Right atrium auricular region (tissue), 2 donors: Measurements from ENCODE around the gene RTBDN. TPM values are rescaled to one million over a fixed set of nuclear protein-coding genes. Genes with fewer than 3 reads are reported as not detected.

Experiments
- DNase-seq: peaks from one replicate; pipeline ENCODE4 v3.0.0-alpha.2; 2019; ENCODE audit warnings: low spot score
- H3K27ac ChIP-seq, 2 donors: fragments of 200-600 bp; sonication (generic); 1 replicate in 1 of 2; 2 replicates in 1 of 2; pipeline ENCODE4 v1.5.1; 2016 to 2019
- H3K27me3 ChIP-seq, 2 donors: fragments of 200-600 bp; sonication (generic); one replicate each; pipeline versions ENCODE4 v1.5.1 to v1.6.0; 2017 to 2019
- H3K36me3 ChIP-seq: fragments of 200-600 bp; sonication (generic); one replicate; pipeline ENCODE4 v1.5.1; 2016
- H3K4me1 ChIP-seq, 2 donors: fragments of 200-600 bp; sonication (generic); one replicate each; pipeline versions ENCODE4 v1.5.1 to v1.6.0; 2017 to 2019
- H3K4me3 ChIP-seq, 2 donors: fragments of 200-600 bp; sonication (generic); 1 replicate in 1 of 2; 2 replicates in 1 of 2; pipeline ENCODE4 v1.5.1; 2017 to 2019; ENCODE audit warnings: mild to moderate bottlenecking in 1 of 2, moderate library complexity in 1 of 2
- H3K9me3 ChIP-seq, 2 donors: fragments of 200-600 bp; sonication (generic); one replicate each; pipeline ENCODE4 v1.5.1; 2019
- total RNA-seq, 2 donors: library from RNA; depleted of rRNA; stranded (reverse); fragments of >200 nt; gene quantifications; one replicate each; pipeline ENCODE4 v1.1.0, GENCODE V29; 2016
- TF ChIP-seq, protein P1 (sequence below), 2 donors: fragments of 200-600 bp; sonication (generic); IDR thresholded peaks; one replicate each; pipeline ENCODE4 v1.5.1; 2019; ENCODE audit warnings: antibody characterized with exemption in 2 of 2

The RTBDN gene
- not detected for total RNA-seq

DNA sequence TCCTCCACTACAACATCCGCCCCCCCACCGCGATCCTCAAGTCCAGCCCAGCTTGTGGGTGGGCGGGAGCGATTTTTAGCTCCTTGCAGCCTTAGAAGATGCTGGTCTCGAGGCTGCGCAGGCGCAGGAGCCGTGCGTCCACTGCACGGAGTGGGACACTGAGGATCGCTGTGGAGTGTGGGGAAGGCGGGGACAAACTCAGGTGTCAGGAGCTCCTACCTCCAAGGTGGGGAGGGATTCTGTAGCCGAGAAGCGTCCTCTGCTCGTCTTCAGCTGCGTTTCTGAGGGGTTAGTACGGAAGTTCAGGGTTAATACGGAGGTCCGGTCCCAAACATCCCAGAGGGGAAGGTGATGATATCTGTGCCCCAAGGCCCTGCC is at the start of gene RTBDN:
Gene RTBDN, minus strand, starts transcription at position 14 of the 378 bp plus-strand sequence. CDS start 4,600 bp downstream, outside the sequence.
- peaks cover 42 to 63% of the 10 kb centered on the region in 2 donors for H3K27me3 ChIP-seq
- H3K27ac ChIP-seq: no peak within 1 kb of the TSS
- no peak for DNase-seq
- TF ChIP-seq, protein P1, sequence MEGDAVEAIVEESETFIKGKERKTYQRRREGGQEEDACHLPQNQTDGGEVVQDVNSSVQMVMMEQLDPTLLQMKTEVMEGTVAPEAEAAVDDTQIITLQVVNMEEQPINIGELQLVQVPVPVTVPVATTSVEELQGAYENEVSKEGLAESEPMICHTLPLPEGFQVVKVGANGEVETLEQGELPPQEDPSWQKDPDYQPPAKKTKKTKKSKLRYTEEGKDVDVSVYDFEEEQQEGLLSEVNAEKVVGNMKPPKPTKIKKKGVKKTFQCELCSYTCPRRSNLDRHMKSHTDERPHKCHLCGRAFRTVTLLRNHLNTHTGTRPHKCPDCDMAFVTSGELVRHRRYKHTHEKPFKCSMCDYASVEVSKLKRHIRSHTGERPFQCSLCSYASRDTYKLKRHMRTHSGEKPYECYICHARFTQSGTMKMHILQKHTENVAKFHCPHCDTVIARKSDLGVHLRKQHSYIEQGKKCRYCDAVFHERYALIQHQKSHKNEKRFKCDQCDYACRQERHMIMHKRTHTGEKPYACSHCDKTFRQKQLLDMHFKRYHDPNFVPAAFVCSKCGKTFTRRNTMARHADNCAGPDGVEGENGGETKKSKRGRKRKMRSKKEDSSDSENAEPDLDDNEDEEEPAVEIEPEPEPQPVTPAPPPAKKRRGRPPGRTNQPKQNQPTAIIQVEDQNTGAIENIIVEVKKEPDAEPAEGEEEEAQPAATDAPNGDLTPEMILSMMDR (IDR thresholded peaks at IDR 0.05): no peak
- no peaks in the 10 kb centered on the region for H3K36me3 ChIP-seq
- peak within 1 kb of the TSS; percentile 15 to 51 for H3K4me3 ChIP-seq
- H3K9me3 ChIP-seq: no peaks in the 10 kb centered on the region
- peaks cover 0 to 39% of the 10 kb centered on the region in 2 donors for H3K4me1 ChIP-seq

- Histone ChIP-seq H3K27me3 (peaks cover 0 to 15% of the 10 kb centered on the region in 2 donors), H3K36me3 (peaks cover 10% of the 10 kb centered on the region), H3K9me3 (peaks cover 0 to 9% of the 10 kb centered on the region in 2 donors), H3K4me1 (peaks cover 0 to 26% of the 10 kb centered on the region in 2 donors), H3K4me3 (no peak overlapping the region), H3K27ac (no peak overlapping the region)
- TF ChIP-seq, protein P1 (IDR thresholded peaks at IDR 0.05): no peak
- DNase-seq: no peak
These were observed 48.2 kb upstream of the RTBDN start for GRCh38 chr19:12882589-12882988.

GRCh38 chr19:12881172-12881808 is 46.9 kb upstream of the RTBDN start, which contains the start of gene DNASE2:
Gene DNASE2 (minus strand): TSS chr19:12881449. CDS start chr19:12881375, 74 bp downstream.
- H3K36me3 ChIP-seq: peaks cover 17% of the 10 kb centered on the region
- TF ChIP-seq, protein P1 (IDR thresholded peaks at IDR 0.05): no peak

DNA sequence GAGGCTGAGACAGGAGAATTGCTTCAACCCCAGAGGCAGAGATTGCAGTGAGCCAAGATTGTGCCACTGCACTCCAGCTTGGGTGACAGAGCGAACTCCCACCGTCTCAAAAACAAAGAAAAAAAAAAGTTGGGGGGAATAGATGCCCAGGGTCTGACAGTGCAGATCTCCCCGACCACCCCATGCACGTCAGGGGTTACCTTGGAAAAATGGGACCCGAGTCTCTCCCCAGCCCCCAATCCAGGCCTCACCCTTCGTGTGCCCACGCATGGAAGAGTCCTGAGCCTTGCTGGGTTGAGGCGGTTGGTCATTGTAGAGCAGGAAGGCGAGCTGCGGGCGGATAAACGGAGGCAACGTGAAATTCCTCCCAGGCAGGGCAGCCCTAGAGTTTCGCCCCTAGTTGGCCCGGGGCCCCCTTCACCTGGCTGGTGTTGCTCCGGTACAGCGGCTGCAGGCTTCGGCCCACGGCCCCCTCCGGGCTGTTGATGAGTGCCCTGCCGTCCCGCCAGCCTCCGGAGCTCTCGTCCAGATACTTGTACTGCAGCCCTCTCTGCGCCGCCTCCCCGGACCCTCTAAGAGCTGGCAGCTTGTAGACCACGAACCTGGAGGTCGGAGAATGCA is 46.3 kb upstream of the RTBDN start:
- peak; percentile 60 for DNase-seq
- Histone ChIP-seq H3K4me1 (peaks cover 0 to 21% of the 10 kb centered on the region in 2 donors), H3K27ac (peak overlapping the region; percentile 79 to 87), H3K9me3 (peaks cover 0 to 9% of the 10 kb centered on the region in 2 donors), H3K36me3 (peaks cover 17% of the 10 kb centered on the region), H3K27me3 (peaks cover 0 to 12% of the 10 kb centered on the region in 2 donors), H3K4me3 (peak overlapping the region; percentile 57 to 81)
- TF ChIP-seq, protein P1 (IDR thresholded peaks at IDR 0.05): no peak

More at GRCh38 chr19:12881172-12881808, 46.9 kb upstream of the RTBDN start, which contains the start of gene DNASE2:
- H3K4me1 ChIP-seq: peaks cover 0 to 26% of the 10 kb centered on the region in 2 donors
- peaks cover 0 to 15% of the 10 kb centered on the region in 2 donors for H3K27me3 ChIP-seq
- H3K9me3 ChIP-seq: peaks cover 0 to 9% of the 10 kb centered on the region in 2 donors
- H3K27ac ChIP-seq: peak within 1 kb of the TSS; percentile 79 to 87
- DNase-seq: peak; percentile 97
- peak within 1 kb of the TSS; percentile 57 to 81 for H3K4me3 ChIP-seq

DNA sequence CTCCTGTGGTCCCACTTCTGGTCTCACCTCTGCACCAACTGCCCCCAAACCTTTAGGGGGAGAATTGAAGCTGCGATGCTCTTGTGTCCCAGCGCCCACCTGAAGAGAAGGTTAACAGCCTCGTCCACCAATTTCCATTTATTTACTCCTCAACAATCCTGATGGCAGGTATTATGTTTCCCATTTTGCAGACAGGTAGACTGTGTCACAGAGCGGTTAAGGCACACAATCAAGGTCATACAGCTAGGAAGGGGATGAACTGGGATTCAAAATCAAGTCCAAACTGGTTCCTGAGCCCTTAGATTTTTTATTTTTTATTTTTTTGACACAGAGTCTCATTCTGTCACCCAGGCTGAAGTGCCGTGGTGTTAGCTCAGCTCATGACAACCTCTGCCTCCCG is 40.7 kb upstream of the RTBDN start:
- no peak overlapping the region for H3K4me3 ChIP-seq
- no peaks in the 10 kb centered on the region for H3K9me3 ChIP-seq
- DNase-seq: no peak
- peaks cover 17% of the 10 kb centered on the region for H3K36me3 ChIP-seq
- TF ChIP-seq, protein P1 (IDR thresholded peaks at IDR 0.05): no peak
- H3K27me3 ChIP-seq: no peaks in the 10 kb centered on the region
- peaks cover 0 to 10% of the 10 kb centered on the region in 2 donors for H3K4me1 ChIP-seq
- H3K27ac ChIP-seq: no peak overlapping the region
